Measurements from ENCODE around the gene PDE1A.
"Not testable (repeated sequence)": the region's sequence is repeated elsewhere in the genome, so short reads cannot be mapped to it uniquely, and the experiment has no call there.

The PDE1A gene

GRCh38 chr2:182358601-182359000 is 68.2 kb downstream of the PDE1A start:
- no peak for DNase-seq (ENCODE audit: low read depth in 2 of 2)

- no peak for DNase-seq (ENCODE audit: low read depth in 2 of 2)
These were observed 71.0 kb downstream of the PDE1A start for GRCh38 chr2:182355815-182356214.

GRCh38 chr2:182351427-182351826 is 75.4 kb downstream of the PDE1A start:
- DNase-seq (ENCODE audit: low read depth in 2 of 2) = no peak

- no peak for DNase-seq (ENCODE audit: low read depth in 2 of 2)
These were observed 77.6 kb downstream of the PDE1A start for GRCh38 chr2:182349268-182349667.

GRCh38 chr2:182345384-182345783 is 81.5 kb downstream of the PDE1A start:
- no peak for DNase-seq (ENCODE audit: low read depth in 2 of 2)

GRCh38 chr2:182330451-182331305 is 96.2 kb downstream of the PDE1A start:
- no peak for DNase-seq (ENCODE audit: low read depth in 2 of 2)

- DNase-seq (ENCODE audit: low read depth in 2 of 2) = no peak
These were observed 102.2 kb downstream of the PDE1A start for GRCh38 chr2:182324665-182325064.

GRCh38 chr2:182321096-182321495 is 105.7 kb downstream of the PDE1A start:
- no peak for DNase-seq (ENCODE audit: low read depth in 2 of 2)

GRCh38 chr2:182319556-182320505 is 107.0 kb downstream of the PDE1A start:
- no peak for DNase-seq (ENCODE audit: low read depth in 2 of 2)

GRCh38 chr2:182318466-182319220 is 108.2 kb downstream of the PDE1A start:
- DNase-seq (ENCODE audit: low read depth in 2 of 2) = no peak

- no peak for DNase-seq (ENCODE audit: low read depth in 2 of 2)
These were observed 109.9 kb downstream of the PDE1A start for GRCh38 chr2:182316950-182317349.

GRCh38 chr2:182302972-182303371 is 123.9 kb downstream of the PDE1A start:
- no peak for DNase-seq (ENCODE audit: low read depth in 2 of 2)

- DNase-seq (ENCODE audit: low read depth in 2 of 2) = no peak
These were observed 124.7 kb downstream of the PDE1A start for GRCh38 chr2:182302174-182302573.

GRCh38 chr2:182301093-182301492 is 125.7 kb downstream of the PDE1A start:
- no peak for DNase-seq (ENCODE audit: low read depth in 2 of 2)

GRCh38 chr2:182300608-182301007 is 126.2 kb downstream of the PDE1A start:
- no peak for DNase-seq (ENCODE audit: low read depth in 2 of 2)

- DNase-seq (ENCODE audit: low read depth in 2 of 2) = no peak
These were observed 127.2 kb downstream of the PDE1A start for GRCh38 chr2:182299632-182300031.

- DNase-seq (ENCODE audit: low read depth in 2 of 2) = no peak
These were observed 128.4 kb downstream of the PDE1A start for GRCh38 chr2:182298456-182298855.

- no peak for DNase-seq (ENCODE audit: low read depth in 2 of 2)
These were observed 135.5 kb downstream of the PDE1A start for GRCh38 chr2:182291296-182291695.

GRCh38 chr2:182283512-182283911 is 143.3 kb downstream of the PDE1A start:
- no peak for DNase-seq (ENCODE audit: low read depth in 2 of 2)

GRCh38 chr2:182281276-182281675 is 145.6 kb downstream of the PDE1A start:
- no peak for DNase-seq (ENCODE audit: low read depth in 2 of 2)

GRCh38 chr2:182280118-182280517 is 146.7 kb downstream of the PDE1A start:
- DNase-seq (ENCODE audit: low read depth in 2 of 2) = no peak

- not testable (repeated sequence) for DNase-seq (ENCODE audit: low read depth in 2 of 2)
These were observed 150.2 kb downstream of the PDE1A start for GRCh38 chr2:182276662-182277061.

Data from stimulated activated CD4-positive, alpha-beta T cell treated with anti-CD3 and anti-CD28 coated beads, Interleukin-4, amount 100 ng/mL, for 48 hours (primary cell).